ENCODE results near the gene CCDC27. TPM values are rescaled to one million over a fixed set of nuclear protein-coding genes. Genes with fewer than 3 reads are reported as not detected.
"Not testable (repeated sequence)": the region's sequence is repeated elsewhere in the genome, so short reads cannot be mapped to it uniquely, and the experiment has no call there.

Gene CCDC27
- polyA plus RNA-seq, 1 donor: 0.14 TPM

DNA sequence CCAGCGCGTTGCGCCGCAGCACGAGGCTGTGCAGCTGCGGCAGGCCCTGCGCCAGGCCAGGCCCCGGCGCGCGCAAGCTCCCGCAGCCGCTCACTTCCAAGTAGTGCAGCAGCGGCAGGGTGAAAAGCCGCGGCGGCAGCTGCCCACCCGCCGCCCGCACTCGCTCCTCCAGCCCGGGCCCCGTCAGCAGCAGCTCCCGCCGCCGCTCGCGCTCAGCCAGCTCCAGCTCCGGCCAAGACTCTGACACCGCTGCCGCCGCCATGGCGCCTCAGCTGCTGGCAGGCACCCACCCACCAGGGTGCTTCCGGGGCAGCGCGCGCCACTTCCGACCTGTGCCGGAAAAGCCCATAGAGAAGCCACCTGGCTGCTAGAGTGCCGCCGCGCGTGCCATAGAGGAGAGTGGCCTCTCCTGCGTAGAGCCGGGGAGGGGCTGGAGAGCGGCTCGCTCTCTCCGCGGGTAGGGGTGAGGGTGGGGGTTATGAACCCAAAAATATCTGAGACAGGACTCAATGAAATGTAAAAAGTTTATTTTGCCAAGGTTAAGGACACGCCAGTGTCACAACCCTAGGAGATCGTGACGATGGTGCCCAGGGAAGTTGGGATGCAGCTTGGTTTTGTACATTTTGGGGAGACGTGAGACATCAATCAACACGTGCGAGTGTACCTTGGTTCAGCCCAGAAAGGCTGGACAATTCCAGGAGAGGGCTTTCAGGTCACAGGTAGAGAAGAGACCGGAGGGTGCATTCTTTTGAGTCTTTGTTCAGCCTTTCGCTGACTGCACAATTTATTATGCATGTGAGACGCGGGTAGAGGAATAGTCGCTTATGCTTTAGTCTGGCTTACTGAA is 44.2 kb downstream of the CCDC27 start, which contains the start of gene LRRC47:
LRRC47 (minus strand) TSS at position 284 of the 847 bp plus-strand sequence; CDS start at position 262, 22 bp downstream.
- DNase-seq: peak; percentile 94

- no peak for DNase-seq
Measured at GRCh38 chr1:3799976-3800685, 47.9 kb downstream of the CCDC27 start.

GRCh38 chr1:3800795-3801194 is 48.5 kb downstream of the CCDC27 start:
- DNase-seq: not testable (repeated sequence)

DNA sequence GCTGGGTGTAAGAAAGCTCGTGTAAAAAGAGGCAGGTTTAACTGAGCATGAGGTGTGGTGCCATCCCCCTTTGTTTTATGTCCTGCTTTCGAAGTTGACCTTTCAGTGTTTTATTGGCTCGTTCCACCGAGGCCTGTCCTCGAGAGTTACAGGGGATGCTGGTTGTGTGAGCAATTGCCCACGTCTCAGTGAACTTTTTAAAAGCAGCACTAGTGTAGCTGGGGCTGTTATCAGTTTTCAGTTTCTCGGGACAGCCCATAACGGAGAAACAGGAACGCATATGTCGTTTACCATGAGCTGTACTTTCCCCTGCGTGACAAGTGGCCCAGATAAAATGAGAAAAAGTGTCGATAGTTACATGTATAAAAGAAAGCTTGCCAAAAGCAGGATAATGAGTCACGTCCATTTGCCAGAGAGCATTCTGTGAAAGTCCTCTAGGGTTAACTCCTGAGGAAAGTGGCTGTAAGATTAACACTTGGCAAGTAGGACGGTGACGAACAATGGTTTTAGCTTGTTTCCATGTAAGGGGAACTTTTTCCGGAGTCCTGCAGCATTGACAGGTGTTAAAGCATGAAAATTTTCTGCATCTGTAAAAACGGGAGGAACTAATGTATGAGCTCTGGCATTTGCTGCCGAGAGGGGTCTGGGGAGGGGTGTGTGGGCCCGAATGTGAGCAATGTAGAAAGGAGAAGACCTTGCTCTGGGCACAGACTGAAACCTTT is 51.8 kb downstream of the CCDC27 start:
- no peak for DNase-seq

- not testable (repeated sequence) for DNase-seq
Measured at GRCh38 chr1:3804627-3804944, 52.3 kb downstream of the CCDC27 start.

- DNase-seq: no peak
Measured at GRCh38 chr1:3805038-3805437, 52.8 kb downstream of the CCDC27 start.

DNA sequence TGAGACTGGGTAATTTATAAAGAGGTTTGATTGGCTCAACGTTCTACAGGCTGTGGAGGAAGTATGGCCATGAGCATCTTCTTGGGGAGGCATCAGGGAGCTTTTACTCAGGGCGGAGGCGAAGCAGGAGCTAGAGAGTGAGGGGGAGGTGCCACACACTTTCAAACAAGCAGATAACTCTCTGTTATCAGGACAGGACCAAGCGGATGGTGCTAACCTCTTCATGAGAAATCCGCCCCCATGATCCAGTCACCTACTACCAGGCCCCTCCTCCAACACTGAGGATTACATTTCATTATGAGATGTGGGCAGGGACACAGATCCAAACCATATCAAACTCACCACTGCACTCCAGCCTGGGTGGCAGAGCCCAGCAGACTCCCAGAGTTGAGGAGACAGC is 55.5 kb downstream of the CCDC27 start:
- DNase-seq: no peak

DNA sequence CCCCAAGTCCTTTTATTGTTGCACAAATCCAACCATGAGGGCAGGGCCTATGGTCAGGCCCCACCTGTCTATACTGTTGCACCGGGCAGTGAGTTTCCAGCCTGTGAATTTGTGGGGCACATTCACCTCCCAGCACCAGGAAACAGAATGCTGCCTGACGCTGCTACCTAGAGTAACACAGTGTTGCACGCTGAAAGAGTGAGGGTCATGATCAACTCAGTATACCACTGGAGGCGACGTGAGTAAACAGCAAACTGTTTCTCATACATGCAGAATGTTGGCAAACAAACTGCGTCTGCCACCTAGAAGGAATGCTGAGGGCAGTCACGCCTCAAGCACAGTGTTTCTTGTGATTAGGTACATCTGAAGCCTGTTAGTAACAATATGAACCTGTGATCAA is 57.4 kb downstream of the CCDC27 start:
- no peak for DNase-seq

DNA sequence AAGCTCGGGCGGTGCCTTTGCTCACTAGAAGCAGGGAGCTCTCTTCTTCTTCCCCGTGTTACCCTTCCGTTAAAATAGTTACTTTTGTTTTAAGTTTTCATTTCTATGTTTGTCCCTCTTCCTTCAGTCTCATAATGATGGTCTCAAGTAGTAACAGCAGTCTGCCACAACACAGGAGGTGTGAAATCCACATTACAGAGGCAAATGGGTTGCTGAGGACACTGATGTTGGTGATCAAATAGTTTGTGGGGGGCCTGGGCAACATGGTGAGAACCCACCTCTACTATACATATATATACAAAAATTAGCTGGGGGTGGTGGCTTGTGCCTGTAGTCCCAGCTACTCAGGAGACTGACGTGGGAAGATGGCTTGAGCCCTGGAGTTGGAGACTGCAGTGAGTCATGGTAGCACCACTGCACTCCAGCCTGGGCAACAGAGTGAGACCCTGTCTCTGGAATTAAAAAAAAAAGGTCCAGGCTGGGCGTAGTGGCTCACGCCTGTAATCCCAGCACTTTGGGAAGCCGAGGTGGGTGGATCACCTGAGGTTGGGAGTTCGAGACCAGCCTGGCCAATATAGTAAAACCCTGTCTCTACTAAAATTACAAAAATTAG is 58.0 kb downstream of the CCDC27 start:
- not testable (repeated sequence) for DNase-seq

GRCh38 chr1:3811595-3811911 is 59.3 kb downstream of the CCDC27 start:
- DNase-seq: no peak

DNA sequence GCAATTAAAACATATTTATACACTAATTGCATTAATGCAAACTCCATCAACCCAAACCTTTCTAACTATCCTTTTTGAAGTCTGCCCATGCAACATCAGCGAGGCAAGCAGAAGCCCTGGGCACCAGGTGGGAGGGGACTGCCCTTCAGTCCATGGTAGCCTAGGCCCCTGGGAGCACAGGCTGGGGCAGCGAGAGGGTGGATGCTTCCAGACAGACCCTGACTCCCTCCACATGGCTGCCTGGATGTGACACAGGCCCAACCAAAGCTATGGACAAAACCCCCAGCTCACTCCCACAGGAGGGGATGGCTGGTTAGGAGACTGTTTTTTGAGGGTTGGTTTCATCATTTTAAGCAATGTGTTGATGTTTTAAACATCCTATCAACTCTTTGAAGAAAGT is 61.8 kb downstream of the CCDC27 start:
- no peak for DNase-seq

DNA sequence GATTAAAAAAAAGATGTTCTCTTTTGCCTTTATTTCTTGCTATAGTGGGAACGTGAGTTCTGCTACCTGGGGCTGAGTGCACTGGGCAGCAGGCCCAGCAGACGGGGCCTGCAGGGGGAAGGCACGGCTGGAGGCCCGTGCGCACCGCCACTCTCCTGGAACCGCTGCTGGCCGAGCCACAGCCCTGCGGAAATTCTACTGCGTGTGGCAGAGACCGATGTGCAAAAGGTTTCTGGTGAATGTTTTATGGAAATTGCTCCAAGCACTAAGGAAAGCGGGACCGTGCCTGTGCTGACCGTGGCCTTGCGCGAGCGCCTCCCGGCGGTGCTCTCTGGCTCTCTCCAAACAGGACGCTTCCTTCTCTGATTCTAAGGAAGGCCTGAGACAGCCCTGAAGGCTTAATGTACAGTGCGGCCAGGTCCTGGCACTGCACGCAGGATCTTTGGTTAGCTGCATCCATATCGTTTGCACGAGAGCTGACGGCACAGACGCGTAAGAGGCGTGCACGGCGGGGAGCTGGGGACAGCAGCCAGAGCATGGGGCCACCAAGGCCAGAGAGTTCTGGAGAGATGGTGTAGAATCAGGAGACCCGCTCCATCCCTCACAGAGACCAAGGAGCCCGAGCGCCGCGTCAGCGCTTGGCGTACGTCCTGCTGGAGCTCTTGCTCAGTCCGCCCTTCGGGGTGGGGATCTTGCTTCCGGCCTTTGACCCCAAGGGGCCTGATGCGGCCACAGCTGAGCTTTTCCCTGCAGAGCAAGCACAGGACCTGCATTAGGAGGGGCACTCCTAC is 62.7 kb downstream of the CCDC27 start:
- no peak for DNase-seq

GRCh38 chr1:3816331-3817137 is 64.3 kb downstream of the CCDC27 start:
- no peak for DNase-seq

- DNase-seq: no peak
Measured at GRCh38 chr1:3817138-3817740, 65.0 kb downstream of the CCDC27 start.

GRCh38 chr1:3817821-3818597 is 65.8 kb downstream of the CCDC27 start:
- no peak for DNase-seq

DNA sequence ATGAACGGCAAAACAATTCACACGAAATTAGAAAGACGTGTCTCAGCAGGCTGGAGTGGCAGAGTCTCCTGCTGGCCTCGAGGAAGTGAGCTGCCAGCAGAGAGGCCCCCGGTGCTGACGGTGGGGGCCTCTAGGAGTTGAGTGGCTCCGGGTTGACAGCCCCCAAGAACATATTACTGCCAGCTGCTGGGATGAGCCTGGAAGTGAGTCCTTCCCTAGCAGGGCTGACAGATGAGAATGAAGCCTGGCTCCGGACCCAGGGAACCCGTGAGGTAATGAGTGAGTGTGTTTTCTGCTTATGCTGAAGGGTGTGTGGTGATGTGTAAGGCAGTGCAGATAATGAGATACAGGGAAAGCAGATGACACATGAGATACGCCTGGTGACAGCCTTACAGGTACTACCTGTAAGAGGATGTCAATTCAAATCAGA is 67.5 kb downstream of the CCDC27 start:
- peak; percentile 10 for DNase-seq

GRCh38 chr1:3820316-3820715 is 68.1 kb downstream of the CCDC27 start:
- no peak for DNase-seq

DNA sequence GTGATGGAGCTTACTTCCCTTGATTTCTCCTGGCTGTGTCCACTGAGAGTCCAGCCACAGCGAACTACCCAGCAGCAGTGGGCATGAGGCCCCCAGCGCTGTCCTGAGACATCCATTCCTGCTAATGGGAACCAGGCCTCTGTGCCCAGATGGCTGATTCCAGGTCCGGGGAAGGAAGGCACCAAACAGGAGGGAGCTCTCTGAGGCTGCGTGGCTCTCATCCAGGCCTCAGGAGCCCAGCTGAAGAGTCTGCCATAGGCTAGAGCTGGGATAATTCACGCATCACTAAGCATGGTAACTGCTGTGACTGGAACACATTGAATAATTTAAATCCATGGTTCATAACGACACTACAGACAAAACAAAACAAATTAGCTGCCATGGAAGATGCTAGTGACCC is 68.8 kb downstream of the CCDC27 start:
- peak; percentile 13 for DNase-seq

Measured in hindlimb muscle (tissue), 1 donor.